WTC11 (cell line): ENCODE results near the gene CHCHD1. TPM values are rescaled to one million over a fixed set of nuclear protein-coding genes. Genes with fewer than 3 reads are reported as not detected.
A peak's percentile ranks its signal among the peaks of the same experiment; 100 is the strongest.

Experiments used
- ATAC-seq: fragments of 200-7000 bp; cut with Tn5 transposase; 2 replicates; pipeline ENCODE4 v1.10.0; 2021; ENCODE audit warnings: mild to moderate bottlenecking, moderate library complexity
- CTCF ChIA-PET: fragments of 300-600 bp; sonication (Branson Sonifier 250); formaldehyde crosslinking; loops from one replicate; lab custom pipeline; 2021; ENCODE audit warnings: antibody characterized with exemption; lab: Charles Lee
- POLR2A ChIA-PET: fragments of 350-600 bp; sonication (Branson Sonifier 250); formaldehyde crosslinking; loops from one replicate; lab custom pipeline; 2021; ENCODE audit warnings: antibody characterized with exemption; lab: Charles Lee
- DNase-seq: peaks from one replicate; pipeline ENCODE4 v3.0.0; 2021; ENCODE audit warnings: low spot score
- H3K27ac Mint-ChIP-seq: 2 replicates; pipeline ENCODE4 v1.8.0; 2021; ENCODE audit warnings: mixed read lengths
- H3K27me3 Mint-ChIP-seq: 2 replicates; pipeline ENCODE4 v1.8.0; 2021; ENCODE audit warnings: low read depth, mild to moderate bottlenecking, moderate library complexity, mixed read lengths
- H3K36me3 Mint-ChIP-seq: 2 replicates; pipeline ENCODE4 v1.8.0; 2021; ENCODE audit warnings: mixed read lengths
- H3K4me1 Mint-ChIP-seq: 2 replicates; pipeline ENCODE4 v1.8.0; 2022; ENCODE audit warnings: mixed read lengths
- H3K4me3 Mint-ChIP-seq: 2 replicates; pipeline ENCODE4 v1.8.0; 2021; ENCODE audit warnings: mild to moderate bottlenecking, moderate library complexity, mixed read lengths
- H3K9me3 Mint-ChIP-seq: 2 replicates; pipeline ENCODE4 v1.8.0; 2021; ENCODE audit warnings: mixed read lengths
- ATF2 ChIP-seq: sonication (generic); formaldehyde crosslinking; IDR thresholded peaks from 2 replicates; pipeline ENCODE4 v1.8.1; 2022; ENCODE audit warnings: low read depth, missing genetic modification reagents, borderline replicate concordance
- CBFB ChIP-seq: sonication (generic); formaldehyde crosslinking; IDR thresholded peaks from 2 replicates; pipeline ENCODE4 v1.8.1; 2022; ENCODE audit warnings: mild to moderate bottlenecking, low read depth, missing genetic modification reagents
- CREB1 ChIP-seq: sonication (generic); formaldehyde crosslinking; IDR thresholded peaks from 2 replicates; pipeline ENCODE4 v1.8.0; 2023; ENCODE audit warnings: mild to moderate bottlenecking, missing genetic modification reagents
- CTCF ChIP-seq: fragments of 200-600 bp; IDR thresholded peaks from 2 replicates; pipeline ENCODE4 v1.8.0; 2022; ENCODE audit warnings: antibody characterized with exemption
- EMX1 ChIP-seq: fragments of 250-450 bp; sonication (Bioruptor Pico); IDR thresholded peaks from 2 replicates; pipeline ENCODE4 v1.8.0; 2021; ENCODE audit warnings: mild to moderate bottlenecking
- ETV6 ChIP-seq: sonication (generic); formaldehyde crosslinking; IDR thresholded peaks from 2 replicates; pipeline ENCODE4 v1.8.1; 2022; ENCODE audit warnings: mild to moderate bottlenecking, missing genetic modification reagents
- FOXP4 ChIP-seq: sonication (generic); formaldehyde crosslinking; IDR thresholded peaks from 2 replicates; pipeline ENCODE4 v1.8.0; 2022; ENCODE audit warnings: mild to moderate bottlenecking, missing genetic modification reagents
- GABPB1 ChIP-seq: sonication (generic); formaldehyde crosslinking; IDR thresholded peaks from 2 replicates; pipeline ENCODE4 v1.8.1; 2023; ENCODE audit warnings: mild to moderate bottlenecking, missing genetic modification reagents
- HMGA2 ChIP-seq: fragments of 250-450 bp; sonication (Bioruptor Pico); IDR thresholded peaks from 2 replicates; pipeline ENCODE4 v1.4.0; 2021; ENCODE audit warnings: mild to moderate bottlenecking, moderate library complexity
- IRF1 ChIP-seq: sonication (generic); formaldehyde crosslinking; IDR thresholded peaks from 2 replicates; pipeline ENCODE4 v1.8.0; 2023; ENCODE audit warnings: missing genetic modification reagents
- JAZF1 ChIP-seq: fragments of 250-450 bp; sonication (Bioruptor Pico); IDR thresholded peaks from 2 replicates; pipeline ENCODE4 v1.9.0; 2021; ENCODE audit warnings: moderate library complexity, mild to moderate bottlenecking, inconsistent platforms
- NR1H2 ChIP-seq: sonication (generic); formaldehyde crosslinking; IDR thresholded peaks from 2 replicates; pipeline ENCODE4 v1.9.0; 2021; ENCODE audit warnings: mild to moderate bottlenecking, moderate library complexity, missing genetic modification reagents
- PRRX2 ChIP-seq: fragments of 250-450 bp; sonication (Bioruptor Pico); IDR thresholded peaks from 2 replicates; pipeline ENCODE4 v1.8.0; 2021; ENCODE audit warnings: mild to moderate bottlenecking
- TEAD4 ChIP-seq: sonication (generic); formaldehyde crosslinking; IDR thresholded peaks from 2 replicates; pipeline ENCODE4 v1.8.0; 2022; ENCODE audit warnings: mild to moderate bottlenecking, missing genetic modification reagents
- ZNF121 ChIP-seq: sonication (generic); formaldehyde crosslinking; IDR thresholded peaks from 2 replicates; pipeline ENCODE4 v1.8.0; 2023; ENCODE audit warnings: missing genetic modification reagents
- ZNF138 ChIP-seq: sonication (generic); formaldehyde crosslinking; conservative IDR thresholded peaks from 2 replicates; pipeline ENCODE4 v1.8.1; 2022; ENCODE audit warnings: mild to moderate bottlenecking, moderate library complexity, missing genetic modification reagents
- ZNF281 ChIP-seq: sonication (generic); formaldehyde crosslinking; IDR thresholded peaks from 2 replicates; pipeline ENCODE4 v1.8.0; 2023; ENCODE audit warnings: mild to moderate bottlenecking, missing genetic modification reagents
- ZNF425 ChIP-seq: fragments of 250-450 bp; sonication (Bioruptor Pico); conservative IDR thresholded peaks from 2 replicates; pipeline ENCODE4 v1.9.0; 2021; ENCODE audit warnings: mild to moderate bottlenecking
- ZNF512 ChIP-seq: sonication (generic); formaldehyde crosslinking; IDR thresholded peaks from 2 replicates; pipeline ENCODE4 v1.8.1; 2022; ENCODE audit warnings: missing genetic modification reagents, borderline replicate concordance
- total RNA-seq: library from RNA; stranded (reverse); gene quantifications from 3 replicates; pipeline ENCODE4 v1.2.3, GENCODE V29; 2021

The CHCHD1 gene
- total RNA-seq, 1 experiment from 2014 or later = 45.9 TPM

- TF ChIP-seq ZNF281 (CRISPR knock-in tag) (no peak), JAZF1 (CRISPR knock-in tag) (no peak), ZNF425 (CRISPR knock-in tag) (no peak), EMX1 (CRISPR knock-in tag) (no peak), ZNF121 (CRISPR knock-in tag) (no peak), CREB1 (CRISPR knock-in tag) (no peak), ATF2 (no peak), FOXP4 (CRISPR knock-in tag) (no peak)
These were observed 869 bp downstream of the CHCHD1 start (continued) for GRCh38 chr10:73782749-73783085.

- peak; percentile 90 for ATAC-seq
- ChIA-PET CTCF (interaction anchor here (0.8 to 1.7 kb wide), 5 partner anchors 11 to 95 kb away, joined by 3 to 7 read pairs (median 4); a partner anchor contains a TSS), POLR2A (no interaction called here)
- TF ChIP-seq CBFB (CRISPR knock-in tag) (no peak), PRRX2 (CRISPR knock-in tag) (no peak), ETV6 (CRISPR knock-in tag) (no peak), ATF2 (no peak), NR1H2 (CRISPR knock-in tag) (no peak), ZNF512 (no peak), HMGA2 (CRISPR knock-in tag) (no peak), CTCF (no peak), TEAD4 (CRISPR knock-in tag) (no peak), GABPB1 (CRISPR knock-in tag) (peak; percentile 60; the same call in 1 of the 2 replicates), ZNF425 (CRISPR knock-in tag) (no peak), ZNF138 (CRISPR knock-in tag) (no peak), IRF1 (no peak), CREB1 (CRISPR knock-in tag) (no peak)
These were observed 3.4 kb downstream of the CHCHD1 start, which contains the start of gene ZSWIM8 for GRCh38 chr10:73785211-73785720. Gene ZSWIM8 (plus strand): TSS chr10:73785606. CDS start chr10:73785879, 273 bp downstream.

More at GRCh38 chr10:73785211-73785720, 3.4 kb downstream of the CHCHD1 start, which contains the start of gene ZSWIM8:
- no peaks in the 10 kb centered on the region for H3K27me3 Mint-ChIP-seq
- peak within 1 kb of the TSS; percentile 99 for H3K4me3 Mint-ChIP-seq
- no peaks in the 10 kb centered on the region for H3K9me3 Mint-ChIP-seq
- peaks cover 29% of the 10 kb centered on the region for H3K4me1 Mint-ChIP-seq
- peak; percentile 80 for DNase-seq
- peaks cover 6% of the 10 kb centered on the region for H3K36me3 Mint-ChIP-seq
- peak within 1 kb of the TSS; percentile 97 for H3K27ac Mint-ChIP-seq
